ENCODE measurements around the gene USB1. TPM values are rescaled to one million over a fixed set of nuclear protein-coding genes. Genes with fewer than 3 reads are reported as not detected.

Gene USB1
- total RNA-seq, 1 donor: 15.8 TPM

GRCh38 chr16:58046054-58046881 is 45.1 kb downstream of the USB1 start:
- TF ChIP-seq, protein P1, sequence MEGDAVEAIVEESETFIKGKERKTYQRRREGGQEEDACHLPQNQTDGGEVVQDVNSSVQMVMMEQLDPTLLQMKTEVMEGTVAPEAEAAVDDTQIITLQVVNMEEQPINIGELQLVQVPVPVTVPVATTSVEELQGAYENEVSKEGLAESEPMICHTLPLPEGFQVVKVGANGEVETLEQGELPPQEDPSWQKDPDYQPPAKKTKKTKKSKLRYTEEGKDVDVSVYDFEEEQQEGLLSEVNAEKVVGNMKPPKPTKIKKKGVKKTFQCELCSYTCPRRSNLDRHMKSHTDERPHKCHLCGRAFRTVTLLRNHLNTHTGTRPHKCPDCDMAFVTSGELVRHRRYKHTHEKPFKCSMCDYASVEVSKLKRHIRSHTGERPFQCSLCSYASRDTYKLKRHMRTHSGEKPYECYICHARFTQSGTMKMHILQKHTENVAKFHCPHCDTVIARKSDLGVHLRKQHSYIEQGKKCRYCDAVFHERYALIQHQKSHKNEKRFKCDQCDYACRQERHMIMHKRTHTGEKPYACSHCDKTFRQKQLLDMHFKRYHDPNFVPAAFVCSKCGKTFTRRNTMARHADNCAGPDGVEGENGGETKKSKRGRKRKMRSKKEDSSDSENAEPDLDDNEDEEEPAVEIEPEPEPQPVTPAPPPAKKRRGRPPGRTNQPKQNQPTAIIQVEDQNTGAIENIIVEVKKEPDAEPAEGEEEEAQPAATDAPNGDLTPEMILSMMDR (IDR thresholded peaks at IDR 0.05; ENCODE audit: insufficient read depth, low read length): no peak
- no peak for DNase-seq (ENCODE audit: low read depth)
- no peak overlapping the region for H3K4me3 ChIP-seq (ENCODE audit: low read depth, low read length)

GRCh38 chr16:58046936-58047335 is 45.7 kb downstream of the USB1 start:
- TF ChIP-seq, protein P1 (IDR thresholded peaks at IDR 0.05; ENCODE audit: insufficient read depth, low read length): no peak

GRCh38 chr16:58047557-58048348 is 46.5 kb downstream of the USB1 start:
- DNase-seq (ENCODE audit: low read depth): no peak
- no peak overlapping the region for H3K4me3 ChIP-seq (ENCODE audit: low read depth, low read length)
- TF ChIP-seq, protein P1 (IDR thresholded peaks at IDR 0.05; ENCODE audit: insufficient read depth, low read length): no peak

More at GRCh38 chr16:58046936-58047335, 45.7 kb downstream of the USB1 start:
- H3K4me3 ChIP-seq (ENCODE audit: low read depth, low read length): no peak overlapping the region
- no peak for DNase-seq (ENCODE audit: low read depth)

- H3K4me3 ChIP-seq (ENCODE audit: low read depth, low read length): no peak overlapping the region
- DNase-seq (ENCODE audit: low read depth): no peak
- TF ChIP-seq, protein P1 (IDR thresholded peaks at IDR 0.05; ENCODE audit: insufficient read depth, low read length): no peak
These were observed 47.5 kb downstream of the USB1 start for GRCh38 chr16:58048494-58049231.

- no peak for DNase-seq (ENCODE audit: low read depth)
- H3K4me3 ChIP-seq (ENCODE audit: low read depth, low read length): no peak overlapping the region
- TF ChIP-seq, protein P1 (IDR thresholded peaks at IDR 0.05; ENCODE audit: insufficient read depth, low read length): no peak
These were observed 48.3 kb downstream of the USB1 start for GRCh38 chr16:58049232-58050185.
